Stimulated activated memory B cell treated with anti-CD40 and anti-IgM and Interleukin-4, amounts not matched to agents 10 μg/mL and 1 μg/mL and 100 μg/mL, for 72 hours (primary cell): ENCODE measurements around the gene STX12.

ENCODE experiments used
- ATAC-seq: fragments of 150-1000 bp; cut with Tn5 transposase; 2 replicates; pipeline ENCODE4 v1.10.0; 2021
- H3K27ac Mint-ChIP-seq: one replicate; pipeline ENCODE4 v1.8.0; 2022; ENCODE audit warnings: mild to moderate bottlenecking, mixed read lengths
- H3K27me3 Mint-ChIP-seq: one replicate; pipeline ENCODE4 v1.8.0; 2022; ENCODE audit warnings: mixed read lengths
- H3K36me3 Mint-ChIP-seq: one replicate; pipeline ENCODE4 v1.8.0; 2022; ENCODE audit warnings: mixed read lengths
- H3K4me1 Mint-ChIP-seq: one replicate; pipeline ENCODE4 v1.8.0; 2022; ENCODE audit warnings: mixed read lengths
- H3K4me3 Mint-ChIP-seq: one replicate; pipeline ENCODE4 v1.8.0; 2022; ENCODE audit warnings: mild to moderate bottlenecking, moderate library complexity, mixed read lengths
- H3K9me3 Mint-ChIP-seq: one replicate; pipeline ENCODE4 v1.8.0; 2022; ENCODE audit warnings: mixed read lengths

The STX12 gene

DNA sequence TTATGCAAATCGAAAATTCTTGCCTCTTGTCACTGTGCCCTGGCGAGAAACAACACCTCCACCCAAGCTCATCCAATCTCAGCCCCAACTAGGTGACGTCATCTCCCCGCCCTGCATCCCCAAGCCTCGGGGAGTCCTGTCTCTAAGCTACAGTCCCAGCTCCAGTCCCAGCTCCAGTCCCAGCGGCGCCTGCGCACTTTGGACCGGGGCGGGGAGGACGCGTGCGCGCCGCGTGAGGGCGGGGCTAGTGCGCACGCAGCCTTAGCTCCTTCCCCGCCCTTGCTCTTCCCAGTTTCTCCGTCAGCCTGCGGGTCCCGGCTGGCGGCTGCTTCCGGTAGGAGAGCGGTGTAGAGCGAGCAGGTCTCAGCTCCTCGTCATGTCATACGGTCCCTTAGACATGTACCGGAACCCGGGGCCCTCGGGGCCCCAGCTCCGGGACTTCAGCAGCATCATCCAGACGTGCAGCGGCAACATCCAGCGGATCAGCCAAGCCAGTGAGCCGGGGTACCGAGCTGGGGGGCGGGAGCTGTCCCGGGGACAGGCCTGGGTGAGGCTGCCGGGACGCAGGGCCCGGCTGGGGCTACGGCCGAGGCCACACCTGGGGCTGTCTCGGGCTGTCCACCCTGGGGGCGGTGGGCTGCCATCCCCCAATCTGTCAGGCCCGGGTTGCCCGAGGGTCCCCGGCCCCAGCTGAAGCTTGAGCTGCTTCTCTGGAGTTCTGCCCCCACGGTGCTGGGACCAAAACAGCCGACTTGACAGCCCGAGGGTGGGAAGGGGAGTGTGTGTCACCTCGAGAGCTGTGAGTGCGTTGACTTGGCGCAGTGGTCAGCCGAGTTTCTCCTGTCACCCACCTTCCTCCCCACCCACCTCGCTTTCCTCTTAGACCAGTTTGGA lies at the start of gene STX12:
TSS of gene STX12 (plus strand) at position 288 of the 894 bp plus-strand sequence. CDS start at position 377, 89 bp downstream.
- Mint-ChIP-seq H3K4me3 (peak within 1 kb of the TSS; percentile 90), H3K4me1 (peaks cover 24% of the 10 kb centered on the region), H3K27ac (peak within 1 kb of the TSS; percentile 93), H3K27me3 (no peaks in the 10 kb centered on the region), H3K9me3 (no peaks in the 10 kb centered on the region), H3K36me3 (peaks cover 15% of the 10 kb centered on the region)
- ATAC-seq, result peak; percentile 99

DNA sequence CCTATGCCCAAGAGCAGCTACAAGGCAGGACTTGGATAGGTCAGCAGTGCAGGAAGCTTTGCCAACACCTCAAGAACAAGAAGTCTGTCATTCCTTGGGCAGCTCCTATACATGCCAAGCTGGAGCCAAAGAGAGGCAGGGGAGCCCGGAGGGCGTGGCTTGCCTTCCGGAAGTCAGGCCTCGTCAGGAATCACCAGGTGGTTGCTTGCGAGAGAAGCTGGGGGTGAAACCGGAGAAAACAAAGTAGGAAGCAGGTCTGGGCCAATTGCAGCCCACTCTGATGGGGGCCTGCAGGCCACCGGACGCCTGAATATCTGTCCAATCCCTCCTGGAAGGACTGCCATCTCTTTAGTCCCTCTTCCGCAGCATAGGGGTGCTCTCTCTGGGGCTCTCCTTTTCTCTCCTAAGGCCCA lies 48.1 kb upstream of the STX12 start:
- no peak for ATAC-seq

DNA sequence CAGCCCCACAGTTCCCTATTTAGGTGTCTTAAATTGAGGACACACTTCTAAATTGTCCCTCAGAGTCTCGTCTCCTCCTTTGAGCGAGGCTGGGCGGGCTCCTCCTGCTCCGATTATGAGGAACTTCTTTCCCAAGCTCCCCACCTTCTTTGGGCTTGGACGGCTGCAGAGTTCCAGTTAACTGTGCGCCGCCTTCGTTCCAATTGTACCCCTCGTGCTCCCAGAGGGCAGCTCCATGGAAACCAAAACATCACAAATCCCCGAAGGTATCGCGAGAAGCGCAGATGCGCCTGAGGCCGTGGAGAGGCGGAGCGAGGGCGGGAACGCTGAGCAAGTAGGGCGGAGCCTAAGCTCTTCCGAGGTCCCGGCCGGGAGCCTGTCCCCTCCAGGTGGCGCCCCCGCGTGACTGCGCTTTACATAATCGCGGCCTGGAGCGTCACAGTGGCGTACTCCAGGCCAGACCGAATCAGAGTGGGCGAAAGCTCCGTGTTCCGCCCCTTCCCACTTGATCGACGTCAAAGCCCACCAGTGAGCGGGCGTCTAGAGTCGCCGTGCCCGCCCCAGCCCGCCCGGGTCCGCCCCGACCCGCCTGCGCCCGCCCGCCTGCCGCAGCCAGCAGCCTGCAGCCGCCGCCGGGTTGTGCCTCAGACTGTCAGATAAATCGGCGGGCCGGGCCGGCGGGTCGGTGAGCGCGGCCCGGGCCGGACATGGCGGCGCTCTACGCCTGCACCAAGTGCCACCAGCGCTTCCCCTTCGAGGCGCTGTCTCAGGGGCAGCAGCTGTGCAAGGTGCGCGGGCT lies 47.4 kb upstream of the STX12 start, which contains the start of gene FAM76A:
TSS of gene FAM76A (plus strand) at position 588 of the 799 bp plus-strand sequence. CDS start at position 708, 120 bp downstream.
- Mint-ChIP-seq H3K9me3 (no peaks in the 10 kb centered on the region), H3K4me3 (peak within 1 kb of the TSS; percentile 95)

More for the DNA sequence above, 48.1 kb upstream of the STX12 start:
- H3K27ac Mint-ChIP-seq, result peak overlapping the region; percentile 98
- H3K9me3 Mint-ChIP-seq, result no peaks in the 10 kb centered on the region
- H3K4me1 Mint-ChIP-seq, result peaks cover 14% of the 10 kb centered on the region
- H3K4me3 Mint-ChIP-seq, result peak overlapping the region; percentile 95
- no peaks in the 10 kb centered on the region for H3K27me3 Mint-ChIP-seq
- peaks cover 8% of the 10 kb centered on the region for H3K36me3 Mint-ChIP-seq

DNA sequence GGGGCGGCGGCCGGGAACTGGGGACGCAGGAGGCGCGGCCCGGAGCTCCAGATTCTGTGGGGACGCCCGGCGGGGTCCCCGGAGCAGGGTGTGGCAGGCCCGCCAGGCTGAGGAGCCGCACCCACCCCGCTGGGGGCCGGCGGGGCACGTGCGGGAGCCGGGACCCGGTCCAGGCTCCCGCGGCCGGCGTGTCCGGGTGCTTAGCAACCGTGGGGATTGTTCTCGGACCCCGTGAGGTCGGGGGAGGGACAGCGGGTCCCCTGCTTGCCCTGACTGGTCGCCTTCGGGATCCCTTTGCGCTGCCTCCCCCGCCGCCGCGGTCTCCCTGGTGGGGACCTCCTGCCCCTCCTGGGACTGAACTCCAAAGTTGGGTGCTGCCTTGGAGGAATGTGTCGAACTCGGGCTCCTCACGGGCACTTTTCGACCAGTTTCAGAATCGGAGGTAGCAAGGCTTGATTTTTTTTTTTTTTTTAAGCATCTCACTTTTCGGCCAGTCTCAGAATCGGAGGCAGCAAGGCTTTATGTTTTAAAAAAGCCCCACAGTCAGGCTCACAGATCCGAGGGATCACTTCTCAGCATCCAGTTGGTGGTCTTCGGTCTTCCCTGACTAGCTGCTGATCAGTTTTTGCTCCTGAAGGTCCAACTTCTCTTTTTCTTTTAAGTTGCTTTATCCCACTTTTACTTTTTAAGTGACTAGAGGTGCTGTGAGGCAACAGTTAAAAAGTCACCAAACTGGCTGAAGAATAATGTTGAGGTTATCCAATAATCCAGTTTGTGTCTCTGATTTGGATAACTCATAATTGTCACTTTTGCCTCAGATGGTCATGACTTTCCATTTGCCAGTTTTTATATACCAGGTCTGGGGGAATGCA lies 46.6 kb upstream of the STX12 start:
- peak; percentile 28 for ATAC-seq
- H3K27ac Mint-ChIP-seq, result peak overlapping the region; percentile 42

More for the DNA sequence above, 47.4 kb upstream of the STX12 start, which contains the start of gene FAM76A:
- no peaks in the 10 kb centered on the region for H3K27me3 Mint-ChIP-seq
- ATAC-seq, result peak; percentile 98
- peak within 1 kb of the TSS; percentile 98 for H3K27ac Mint-ChIP-seq
- H3K4me1 Mint-ChIP-seq, result peaks cover 18% of the 10 kb centered on the region
- peaks cover 12% of the 10 kb centered on the region for H3K36me3 Mint-ChIP-seq

DNA sequence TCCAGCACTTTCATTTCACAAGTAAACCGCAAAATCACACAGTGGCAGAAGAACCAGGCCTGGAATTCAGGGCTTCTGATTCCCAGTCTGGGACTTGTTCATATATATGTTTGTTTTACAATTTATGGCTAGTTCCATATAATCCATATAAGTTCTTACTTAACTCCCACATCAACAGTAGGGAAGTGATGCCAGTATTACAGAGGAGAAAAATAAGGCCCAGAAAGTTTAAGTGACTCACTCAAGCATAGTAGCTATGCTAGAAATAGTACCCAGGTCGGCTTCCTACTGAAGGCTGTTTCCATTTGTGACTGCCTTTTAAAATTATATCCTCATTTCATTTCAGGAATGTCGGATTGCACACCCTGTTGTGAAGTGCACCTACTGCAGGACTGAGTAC lies 45.9 kb upstream of the STX12 start:
- Mint-ChIP-seq H3K9me3 (no peaks in the 10 kb centered on the region), H3K27ac (no peak overlapping the region), H3K27me3 (no peaks in the 10 kb centered on the region), H3K4me3 (no peak overlapping the region), H3K4me1 (peaks cover 18% of the 10 kb centered on the region), H3K36me3 (peaks cover 12% of the 10 kb centered on the region)
- no peak for ATAC-seq

More for the DNA sequence above, 46.6 kb upstream of the STX12 start:
- peak overlapping the region; percentile 95 for H3K4me3 Mint-ChIP-seq
- H3K4me1 Mint-ChIP-seq, result peaks cover 18% of the 10 kb centered on the region
- H3K27me3 Mint-ChIP-seq, result no peaks in the 10 kb centered on the region
- no peaks in the 10 kb centered on the region for H3K9me3 Mint-ChIP-seq
- peaks cover 12% of the 10 kb centered on the region for H3K36me3 Mint-ChIP-seq

DNA sequence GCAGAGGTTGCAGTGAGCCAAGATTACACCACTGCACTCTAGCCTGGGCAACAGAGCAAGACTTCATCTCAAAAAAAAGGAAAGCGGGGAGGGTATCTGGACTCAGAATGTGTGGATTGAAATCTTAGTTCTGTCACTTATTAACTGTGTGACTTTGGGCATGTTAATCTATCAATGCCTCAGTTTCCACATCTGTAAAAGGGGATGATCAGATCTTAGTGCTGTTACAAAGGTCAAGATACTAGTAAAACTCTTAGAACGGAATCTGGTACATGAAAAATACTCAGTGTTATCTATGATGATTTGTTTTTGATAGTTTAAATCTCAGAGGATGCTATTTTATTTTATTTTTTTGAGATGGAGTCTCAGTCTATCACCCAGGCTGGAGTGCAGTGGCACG lies 36.8 kb upstream of the STX12 start:
- ATAC-seq, result no peak
- H3K9me3 Mint-ChIP-seq, result no peaks in the 10 kb centered on the region
- no peak overlapping the region for H3K4me3 Mint-ChIP-seq
- no peaks in the 10 kb centered on the region for H3K27me3 Mint-ChIP-seq
- H3K36me3 Mint-ChIP-seq, result peaks cover 55% of the 10 kb centered on the region
- no peaks in the 10 kb centered on the region for H3K4me1 Mint-ChIP-seq
- no peak overlapping the region for H3K27ac Mint-ChIP-seq

DNA sequence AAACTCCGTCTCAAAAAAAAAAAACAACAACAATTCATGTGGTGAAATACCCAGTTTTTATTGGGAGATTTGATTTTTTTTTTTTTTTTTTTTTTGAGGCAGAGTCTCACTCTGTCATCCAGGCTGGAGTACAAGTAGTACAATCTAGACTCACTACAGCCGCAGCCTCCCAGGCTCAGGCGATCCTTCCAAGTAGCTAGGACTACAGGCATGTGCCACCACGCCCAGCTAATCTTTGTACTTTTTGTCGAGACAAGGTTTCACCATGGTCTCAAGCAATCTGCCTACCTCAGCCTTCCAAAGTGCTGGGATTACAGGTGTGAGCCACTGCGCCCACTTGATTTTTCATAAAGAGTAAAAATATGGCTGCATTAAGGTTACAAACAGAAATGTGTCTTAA lies 31.9 kb upstream of the STX12 start:
- Mint-ChIP-seq H3K27me3 (no peaks in the 10 kb centered on the region), H3K4me1 (no peaks in the 10 kb centered on the region), H3K36me3 (peaks cover 51% of the 10 kb centered on the region), H3K4me3 (no peak overlapping the region), H3K9me3 (no peaks in the 10 kb centered on the region), H3K27ac (no peak overlapping the region)
- ATAC-seq, result no peak

DNA sequence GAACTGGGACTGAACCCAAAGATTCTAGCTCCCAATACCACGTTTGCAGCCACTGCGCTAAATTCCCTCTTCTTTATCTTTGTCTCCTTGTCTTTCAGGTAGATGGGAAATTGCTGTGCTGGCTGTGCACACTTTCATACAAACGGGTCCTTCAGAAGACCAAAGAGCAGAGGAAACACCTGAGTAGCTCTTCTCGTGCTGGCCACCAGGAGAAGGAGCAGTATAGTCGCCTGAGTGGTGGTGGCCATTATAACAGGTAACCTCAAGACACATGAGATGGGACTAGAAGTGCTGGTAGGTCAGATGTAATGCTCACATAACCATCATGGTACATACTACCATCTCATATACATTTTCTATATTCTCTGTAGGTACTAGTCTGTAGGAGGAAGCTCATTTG lies 28.5 kb upstream of the STX12 start:
- H3K4me1 Mint-ChIP-seq, result no peaks in the 10 kb centered on the region
- H3K27ac Mint-ChIP-seq, result no peak overlapping the region
- no peaks in the 10 kb centered on the region for H3K9me3 Mint-ChIP-seq
- H3K36me3 Mint-ChIP-seq, result peaks cover 43% of the 10 kb centered on the region
- no peak for ATAC-seq
- H3K4me3 Mint-ChIP-seq, result no peak overlapping the region
- H3K27me3 Mint-ChIP-seq, result no peaks in the 10 kb centered on the region

DNA sequence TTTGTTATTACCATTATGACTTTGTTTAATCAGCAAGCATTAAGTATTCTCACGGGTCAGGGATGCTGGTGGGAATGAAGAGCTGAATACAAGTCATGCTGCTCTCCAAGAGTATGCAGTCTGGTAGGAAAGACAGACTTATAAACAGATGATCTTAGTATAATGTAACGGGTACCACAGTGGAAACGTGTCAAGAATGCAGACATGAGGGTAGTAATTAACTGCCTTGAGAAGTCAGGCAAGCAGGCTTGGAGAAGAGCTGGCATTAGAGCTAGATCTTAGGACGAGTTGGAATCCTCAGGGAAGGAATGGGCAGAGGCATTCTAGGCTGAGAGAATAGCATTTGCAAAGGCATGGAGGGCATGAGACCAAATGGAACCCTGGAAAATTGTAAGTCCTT lies 27.6 kb upstream of the STX12 start:
- H3K27me3 Mint-ChIP-seq, result no peaks in the 10 kb centered on the region
- no peak for ATAC-seq
- no peak overlapping the region for H3K4me3 Mint-ChIP-seq
- H3K27ac Mint-ChIP-seq, result no peak overlapping the region
- H3K36me3 Mint-ChIP-seq, result peaks cover 44% of the 10 kb centered on the region
- H3K4me1 Mint-ChIP-seq, result no peaks in the 10 kb centered on the region
- no peaks in the 10 kb centered on the region for H3K9me3 Mint-ChIP-seq

DNA sequence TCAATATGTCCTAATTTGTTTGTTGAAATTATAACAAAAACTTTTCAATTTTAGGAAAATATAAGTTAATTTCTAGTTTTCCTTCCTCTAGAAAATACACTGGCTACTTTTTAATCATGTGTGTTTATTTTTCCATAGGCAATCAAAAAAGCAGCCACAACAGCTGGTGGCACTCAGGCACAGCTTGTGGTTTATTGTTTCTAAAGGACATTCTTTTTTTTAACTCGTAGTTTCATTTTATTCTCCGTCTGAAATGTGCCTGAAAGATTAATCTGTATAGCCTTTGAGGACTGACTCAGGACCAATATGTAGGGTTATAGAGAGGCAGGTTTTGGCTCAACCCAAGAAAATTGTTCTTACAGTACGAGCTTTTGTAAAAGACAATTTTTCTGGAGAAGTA lies 20.7 kb upstream of the STX12 start:
- no peak for ATAC-seq
- H3K27me3 Mint-ChIP-seq, result no peaks in the 10 kb centered on the region
- H3K4me1 Mint-ChIP-seq, result peaks cover 11% of the 10 kb centered on the region
- no peak overlapping the region for H3K4me3 Mint-ChIP-seq
- H3K9me3 Mint-ChIP-seq, result no peaks in the 10 kb centered on the region
- peaks cover 65% of the 10 kb centered on the region for H3K36me3 Mint-ChIP-seq
- peak overlapping the region; percentile 57 for H3K27ac Mint-ChIP-seq

DNA sequence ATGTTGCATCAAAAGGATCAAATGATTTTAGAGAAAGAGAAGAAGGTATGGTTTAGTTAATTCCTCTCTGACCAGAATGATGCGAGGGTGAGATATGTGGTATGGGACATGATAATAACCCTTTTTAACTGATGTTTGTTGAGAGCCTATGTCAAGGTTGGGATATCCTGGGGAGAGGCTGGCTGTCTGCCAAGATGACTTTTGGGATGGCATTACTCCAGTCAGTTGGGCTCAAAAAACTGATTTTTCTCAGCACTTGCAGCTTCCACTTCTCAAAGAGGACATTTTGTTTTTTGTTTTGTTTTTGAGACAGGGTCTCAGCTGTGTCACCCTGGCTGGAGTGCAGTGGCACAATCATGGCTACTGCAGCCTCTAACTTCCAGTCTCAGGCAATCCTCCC lies 17.7 kb upstream of the STX12 start:
- H3K36me3 Mint-ChIP-seq, result peaks cover 69% of the 10 kb centered on the region
- no peak overlapping the region for H3K27ac Mint-ChIP-seq
- peaks cover 11% of the 10 kb centered on the region for H3K4me1 Mint-ChIP-seq

DNA sequence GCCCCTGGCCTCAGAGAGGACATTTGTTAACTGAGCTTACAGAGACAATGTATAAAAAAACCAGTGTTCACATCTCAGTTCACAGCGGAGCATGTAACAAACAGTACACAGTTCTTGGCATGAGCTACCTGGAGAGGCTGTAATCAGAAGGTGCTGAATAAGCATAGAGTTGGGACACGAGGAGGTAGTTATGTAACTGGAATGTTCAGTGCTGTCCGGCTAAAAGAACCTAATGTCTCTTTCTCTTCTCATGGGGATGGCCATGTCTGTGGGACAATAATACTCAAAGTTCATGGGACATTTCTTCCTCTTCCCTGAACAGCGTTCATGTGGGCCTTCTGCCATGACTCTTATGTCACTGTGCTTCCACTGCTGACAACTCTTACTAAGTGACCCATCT lies 17.2 kb upstream of the STX12 start:
- ATAC-seq, result no peak
- Mint-ChIP-seq H3K4me1 (peaks cover 11% of the 10 kb centered on the region), H3K27ac (no peak overlapping the region), H3K27me3 (no peaks in the 10 kb centered on the region), H3K36me3 (peaks cover 63% of the 10 kb centered on the region), H3K9me3 (no peaks in the 10 kb centered on the region), H3K4me3 (no peak overlapping the region)

More for the DNA sequence above, 17.7 kb upstream of the STX12 start:
- no peaks in the 10 kb centered on the region for H3K9me3 Mint-ChIP-seq
- no peak overlapping the region for H3K4me3 Mint-ChIP-seq
- ATAC-seq, result no peak
- H3K27me3 Mint-ChIP-seq, result no peaks in the 10 kb centered on the region

DNA sequence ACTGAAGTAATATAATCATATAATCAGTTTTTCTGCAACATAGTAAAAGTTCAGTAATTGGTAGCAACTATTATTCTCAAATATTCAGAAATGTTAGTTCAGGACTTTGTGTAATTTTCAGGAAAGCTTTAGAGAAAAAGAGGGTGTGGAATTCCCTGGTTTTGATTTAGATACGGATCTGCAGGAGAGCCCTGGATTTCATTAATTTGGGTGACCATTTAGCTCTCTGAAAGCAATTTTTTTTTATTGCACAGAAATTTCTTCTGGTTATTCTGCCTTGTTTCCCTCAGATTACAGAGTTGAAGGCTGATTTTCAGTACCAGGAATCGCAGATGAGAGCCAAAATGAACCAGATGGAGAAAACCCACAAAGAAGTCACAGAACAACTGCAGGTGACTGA lies 13.8 kb upstream of the STX12 start:
- ATAC-seq, result no peak
- H3K36me3 Mint-ChIP-seq, result peaks cover 39% of the 10 kb centered on the region
- H3K4me1 Mint-ChIP-seq, result no peaks in the 10 kb centered on the region
- H3K9me3 Mint-ChIP-seq, result no peaks in the 10 kb centered on the region
- no peaks in the 10 kb centered on the region for H3K27me3 Mint-ChIP-seq
- peak overlapping the region; percentile 4 for H3K27ac Mint-ChIP-seq
- no peak overlapping the region for H3K4me3 Mint-ChIP-seq

DNA sequence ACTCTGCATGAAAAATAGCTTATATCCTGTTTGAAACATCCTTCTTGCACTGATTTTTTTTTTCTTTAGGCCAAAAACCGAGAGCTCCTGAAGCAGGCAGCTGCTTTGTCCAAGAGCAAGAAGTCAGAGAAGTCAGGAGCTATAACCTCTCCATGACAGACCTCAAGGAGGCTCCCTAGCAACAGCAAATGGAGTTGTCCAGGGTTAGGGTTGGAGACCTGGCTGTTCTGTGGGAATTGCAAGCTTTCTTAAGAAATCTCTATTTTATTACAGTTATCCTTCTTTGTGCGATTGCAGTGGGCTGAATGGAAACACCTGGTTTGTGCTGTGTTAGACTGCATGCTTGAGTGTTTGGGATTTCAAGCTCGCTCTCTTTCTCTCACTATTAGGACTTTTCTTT lies 12.6 kb upstream of the STX12 start:
- no peaks in the 10 kb centered on the region for H3K27me3 Mint-ChIP-seq
- H3K27ac Mint-ChIP-seq, result no peak overlapping the region
- H3K36me3 Mint-ChIP-seq, result peaks cover 29% of the 10 kb centered on the region
- H3K4me3 Mint-ChIP-seq, result no peak overlapping the region
- no peaks in the 10 kb centered on the region for H3K9me3 Mint-ChIP-seq
- no peaks in the 10 kb centered on the region for H3K4me1 Mint-ChIP-seq
- no peak for ATAC-seq

DNA sequence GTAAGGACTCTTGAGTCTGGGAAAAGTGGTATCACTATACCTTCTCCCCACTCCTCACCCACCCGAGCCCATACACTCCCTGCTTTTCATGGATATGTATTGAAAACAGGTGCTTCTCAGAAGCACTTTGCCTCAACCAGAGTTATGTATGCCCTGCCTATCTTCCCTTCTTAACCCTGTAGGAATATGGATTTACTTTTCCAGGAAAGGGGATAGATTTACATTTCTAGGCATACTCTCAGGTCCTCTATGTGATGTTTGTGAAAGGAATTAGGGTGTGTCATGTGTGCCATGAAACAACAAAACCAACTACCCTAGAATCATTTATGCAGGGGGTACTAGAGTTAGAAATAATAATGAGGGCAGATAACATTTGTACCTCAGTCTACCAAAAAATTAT lies 11.0 kb upstream of the STX12 start:
- H3K27ac Mint-ChIP-seq, result no peak overlapping the region
- no peaks in the 10 kb centered on the region for H3K4me1 Mint-ChIP-seq
- H3K4me3 Mint-ChIP-seq, result no peak overlapping the region
- H3K9me3 Mint-ChIP-seq, result no peaks in the 10 kb centered on the region
- no peaks in the 10 kb centered on the region for H3K27me3 Mint-ChIP-seq
- peaks cover 18% of the 10 kb centered on the region for H3K36me3 Mint-ChIP-seq
- no peak for ATAC-seq
